Fibroblast of lung (primary cell): ENCODE results near the gene CNTNAP3. TPM values are rescaled to one million over a fixed set of nuclear protein-coding genes. Genes with fewer than 3 reads are reported as not detected.
"Not testable (repeated sequence)": the region's sequence is repeated elsewhere in the genome, so short reads cannot be mapped to it uniquely, and the experiment has no call there.

Experiments
- DNase-seq, 2 donors: peaks; one replicate each; pipeline versions ENCODE4 v3.0.0 to v3.0.0-alpha.2; 2010; ENCODE audit warnings: low read depth in 2 of 2
- H2AFZ ChIP-seq: 2 replicates; pipeline ENCODE4 v1.5.1; 2012; ENCODE audit warnings: low read length, control low read depth, inconsistent platforms
- H3K27ac ChIP-seq: 2 replicates; pipeline ENCODE4 v1.5.1; 2011; ENCODE audit warnings: low read length, control low read depth; ENCODE audit not compliant: insufficient read depth
- H3K27me3 ChIP-seq: 2 replicates; pipeline ENCODE4 v1.5.1; 2011; ENCODE audit warnings: mild to moderate bottlenecking, low read length; ENCODE audit not compliant: control insufficient read depth, insufficient read depth
- H3K36me3 ChIP-seq: 2 replicates; pipeline ENCODE4 v1.5.1; 2011; ENCODE audit warnings: low read length; ENCODE audit not compliant: control insufficient read depth, insufficient read depth
- H3K4me1 ChIP-seq: 2 replicates; pipeline ENCODE4 v1.5.1; 2011; ENCODE audit warnings: low read length; ENCODE audit not compliant: control insufficient read depth, insufficient read depth; ENCODE audit errors: extremely low read depth
- H3K4me2 ChIP-seq: 2 replicates; pipeline ENCODE4 v1.5.1; 2011; ENCODE audit warnings: low read length, control low read depth; ENCODE audit not compliant: insufficient read depth; ENCODE audit errors: extremely low read depth
- H3K4me3 ChIP-seq, 4 experiments: fragments of 200-600 bp in 1 of 4; sonication (generic) in 1 of 4; replicated peaks in 1 of 4; 2 replicates each; pipeline ENCODE4 v1.5.1; 2011 to 2016; ENCODE audit warnings: low read length in 4 of 4, low read depth in 3 of 4, mild to moderate bottlenecking in 3 of 4, control low read depth in 2 of 4, inconsistent platforms in 1 of 4, mixed read lengths in 1 of 4; ENCODE audit not compliant: insufficient read depth in 1 of 4; ENCODE audit errors: control extremely low read depth in 1 of 4
- H3K79me2 ChIP-seq: 2 replicates; pipeline ENCODE4 v1.5.1; 2012; ENCODE audit warnings: mild to moderate bottlenecking, low read length, inconsistent platforms; ENCODE audit not compliant: control insufficient read depth, insufficient read depth
- H3K9ac ChIP-seq: 2 replicates; pipeline ENCODE4 v1.5.1; 2011; ENCODE audit warnings: mild to moderate bottlenecking, low read length, control low read depth; ENCODE audit not compliant: insufficient read depth
- H3K9me3 ChIP-seq: 2 replicates; pipeline ENCODE4 v1.5.1; 2012; ENCODE audit warnings: low read depth, low read length; ENCODE audit not compliant: control insufficient read depth, insufficient read depth
- H4K20me1 ChIP-seq: 2 replicates; pipeline ENCODE4 v1.5.1; 2011; ENCODE audit warnings: low read length; ENCODE audit not compliant: control insufficient read depth, insufficient read depth; ENCODE audit errors: extremely low read depth
- polyA plus RNA-seq, 2 donors: library from polyadenylated mRNA; depleted of rRNA in 1 of 2; stranded (reverse) in 1 of 2; unstranded in 1 of 2; fragments of >200 nt; gene quantifications; 2 replicates each; pipeline ENCODE4 v1.2.1, GENCODE V29; 2011 to 2012; ENCODE audit warnings: missing spikeins in 1 of 2
- total RNA-seq: library from RNA; depleted of rRNA; stranded (reverse); fragments of >200 nt; gene quantifications from 2 replicates; pipeline ENCODE4 v1.2.1, GENCODE V29; 2014

CNTNAP3 gene
- total and polyA plus RNA-seq, 2 donors (not counting 1 experiment from before 2014, with no cell fraction given): 0.11 TPM; not detected in 1

- not testable (repeated sequence) for H4K20me1 ChIP-seq, H3K27ac ChIP-seq, H2AFZ ChIP-seq, H3K4me3 ChIP-seq, H3K9ac ChIP-seq, H3K4me2 ChIP-seq, H3K36me3 ChIP-seq, H3K4me1 ChIP-seq, DNase-seq, H3K9me3 ChIP-seq, H3K79me2 ChIP-seq, H3K27me3 ChIP-seq
These were observed 81.3 kb downstream of the CNTNAP3 start for GRCh38 chr9:39206643-39207042.

GRCh38 chr9:39205842-39206241 is 82.1 kb downstream of the CNTNAP3 start:
- not testable (repeated sequence) for H3K27me3 ChIP-seq, H3K4me1 ChIP-seq, H3K36me3 ChIP-seq, H3K79me2 ChIP-seq, H3K4me3 ChIP-seq, H3K4me2 ChIP-seq, H4K20me1 ChIP-seq, H3K27ac ChIP-seq, H3K9me3 ChIP-seq, DNase-seq, H2AFZ ChIP-seq, H3K9ac ChIP-seq

- not testable (repeated sequence) for DNase-seq, H3K36me3 ChIP-seq, H3K4me2 ChIP-seq, H2AFZ ChIP-seq, H3K27ac ChIP-seq, H4K20me1 ChIP-seq, H3K27me3 ChIP-seq, H3K79me2 ChIP-seq, H3K4me1 ChIP-seq, H3K9me3 ChIP-seq, H3K4me3 ChIP-seq, H3K9ac ChIP-seq
These were observed 87.6 kb downstream of the CNTNAP3 start for GRCh38 chr9:39200412-39200811.

- H4K20me1 ChIP-seq, H3K9ac ChIP-seq, H3K4me2 ChIP-seq, H2AFZ ChIP-seq, DNase-seq, H3K27ac ChIP-seq, H3K4me3 ChIP-seq, H3K79me2 ChIP-seq, H3K4me1 ChIP-seq, H3K9me3 ChIP-seq, H3K36me3 ChIP-seq, H3K27me3 ChIP-seq: not testable (repeated sequence)
These were observed 89.8 kb downstream of the CNTNAP3 start for GRCh38 chr9:39198000-39198709.

- not testable (repeated sequence) for H3K36me3 ChIP-seq, H2AFZ ChIP-seq, H3K79me2 ChIP-seq, H3K4me3 ChIP-seq, H3K27me3 ChIP-seq, H3K9me3 ChIP-seq, DNase-seq, H3K27ac ChIP-seq, H3K4me1 ChIP-seq, H3K4me2 ChIP-seq, H3K9ac ChIP-seq, H4K20me1 ChIP-seq
These were observed 116.6 kb downstream of the CNTNAP3 start for GRCh38 chr9:39171370-39171769.

- not testable (repeated sequence) for H3K27ac ChIP-seq, H3K79me2 ChIP-seq, H3K9ac ChIP-seq, H3K27me3 ChIP-seq, H4K20me1 ChIP-seq, H3K36me3 ChIP-seq, DNase-seq, H3K4me2 ChIP-seq, H3K4me3 ChIP-seq, H3K9me3 ChIP-seq, H3K4me1 ChIP-seq, H2AFZ ChIP-seq
These were observed 130.3 kb downstream of the CNTNAP3 start for GRCh38 chr9:39157714-39158113.
